ENCODE measurements around the gene CCDC13.

DNA sequence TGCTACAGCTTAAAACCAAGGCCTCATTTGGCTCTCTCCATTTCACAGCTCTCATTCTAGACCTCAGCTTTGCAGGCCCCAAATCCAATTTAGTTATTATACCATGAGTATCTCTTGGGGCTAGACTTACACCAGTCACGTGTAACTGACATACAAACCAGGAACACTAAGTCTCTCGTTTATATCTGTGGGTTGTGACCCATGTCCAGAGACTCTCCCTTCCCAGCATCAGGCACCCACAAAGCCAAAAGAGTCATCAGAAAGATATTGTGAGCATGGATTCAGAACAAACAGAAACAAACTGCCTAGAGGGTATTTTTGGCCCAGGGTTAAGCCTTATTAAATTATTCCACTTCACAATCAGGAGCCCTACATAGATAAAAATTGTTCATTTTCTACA lies 5.6 kb upstream of the CCDC13 start:
- TF ChIP-seq EZH2 (IDR thresholded peaks at IDR 0.05): no peak
- TF ChIP-seq, protein P1, sequence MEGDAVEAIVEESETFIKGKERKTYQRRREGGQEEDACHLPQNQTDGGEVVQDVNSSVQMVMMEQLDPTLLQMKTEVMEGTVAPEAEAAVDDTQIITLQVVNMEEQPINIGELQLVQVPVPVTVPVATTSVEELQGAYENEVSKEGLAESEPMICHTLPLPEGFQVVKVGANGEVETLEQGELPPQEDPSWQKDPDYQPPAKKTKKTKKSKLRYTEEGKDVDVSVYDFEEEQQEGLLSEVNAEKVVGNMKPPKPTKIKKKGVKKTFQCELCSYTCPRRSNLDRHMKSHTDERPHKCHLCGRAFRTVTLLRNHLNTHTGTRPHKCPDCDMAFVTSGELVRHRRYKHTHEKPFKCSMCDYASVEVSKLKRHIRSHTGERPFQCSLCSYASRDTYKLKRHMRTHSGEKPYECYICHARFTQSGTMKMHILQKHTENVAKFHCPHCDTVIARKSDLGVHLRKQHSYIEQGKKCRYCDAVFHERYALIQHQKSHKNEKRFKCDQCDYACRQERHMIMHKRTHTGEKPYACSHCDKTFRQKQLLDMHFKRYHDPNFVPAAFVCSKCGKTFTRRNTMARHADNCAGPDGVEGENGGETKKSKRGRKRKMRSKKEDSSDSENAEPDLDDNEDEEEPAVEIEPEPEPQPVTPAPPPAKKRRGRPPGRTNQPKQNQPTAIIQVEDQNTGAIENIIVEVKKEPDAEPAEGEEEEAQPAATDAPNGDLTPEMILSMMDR (IDR thresholded peaks at IDR 0.05): no peak
- TF ChIP-seq EZH2phosphoT487 (IDR thresholded peaks at IDR 0.05): no peak

Data from neural progenitor cell (in vitro differentiated cells).